ENCODE data around the gene MRPS7. TPM values are rescaled to one million over a fixed set of nuclear protein-coding genes. Genes with fewer than 3 reads are reported as not detected.

MRPS7 gene
- polyA plus RNA-seq, 1 donor from 2014 or later, result 63.3 TPM

GRCh38 chr17:75239778-75240393, 21.8 kb upstream of the MRPS7 start:
- Histone ChIP-seq H3K9me2 (ENCODE audit: insufficient read depth, low read length) (no peaks in the 10 kb centered on the region), H3K4me3 (ENCODE audit: low read length) (no peak overlapping the region), H3K36me3 (ENCODE audit: insufficient read depth, low read length) (no peaks in the 10 kb centered on the region), H3K27me3 (ENCODE audit: insufficient read depth, low read depth, low read length) (no peaks in the 10 kb centered on the region), H3K79me2 (replicated peaks; ENCODE audit: insufficient read depth, low read length) (no peaks in the 10 kb centered on the region), H3K4me2 (ENCODE audit: low read length) (no peak overlapping the region), H4K20me1 (ENCODE audit: insufficient read depth) (no peaks in the 10 kb centered on the region), H3K27ac (ENCODE audit: low read length) (no peak overlapping the region), H3K9me3 (ENCODE audit: low read length) (no peaks in the 10 kb centered on the region), H2AFZ (ENCODE audit: low read depth, low read length) (no peak overlapping the region), H3F3A (ENCODE audit: insufficient read depth, low read length, poor library complexity, severe bottlenecking) (no peaks in the 10 kb centered on the region), H3K9ac (ENCODE audit: low read length) (no peak overlapping the region)
- TF ChIP-seq EP300 (conservative IDR thresholded peaks at IDR 0.05; ENCODE audit: poor library complexity, severe bottlenecking) (no peak), EZH2 (IDR thresholded peaks at IDR 0.05; ENCODE audit: borderline replicate concordance, insufficient read depth, low read length, poor library complexity, severe bottlenecking) (no peak)

DNA sequence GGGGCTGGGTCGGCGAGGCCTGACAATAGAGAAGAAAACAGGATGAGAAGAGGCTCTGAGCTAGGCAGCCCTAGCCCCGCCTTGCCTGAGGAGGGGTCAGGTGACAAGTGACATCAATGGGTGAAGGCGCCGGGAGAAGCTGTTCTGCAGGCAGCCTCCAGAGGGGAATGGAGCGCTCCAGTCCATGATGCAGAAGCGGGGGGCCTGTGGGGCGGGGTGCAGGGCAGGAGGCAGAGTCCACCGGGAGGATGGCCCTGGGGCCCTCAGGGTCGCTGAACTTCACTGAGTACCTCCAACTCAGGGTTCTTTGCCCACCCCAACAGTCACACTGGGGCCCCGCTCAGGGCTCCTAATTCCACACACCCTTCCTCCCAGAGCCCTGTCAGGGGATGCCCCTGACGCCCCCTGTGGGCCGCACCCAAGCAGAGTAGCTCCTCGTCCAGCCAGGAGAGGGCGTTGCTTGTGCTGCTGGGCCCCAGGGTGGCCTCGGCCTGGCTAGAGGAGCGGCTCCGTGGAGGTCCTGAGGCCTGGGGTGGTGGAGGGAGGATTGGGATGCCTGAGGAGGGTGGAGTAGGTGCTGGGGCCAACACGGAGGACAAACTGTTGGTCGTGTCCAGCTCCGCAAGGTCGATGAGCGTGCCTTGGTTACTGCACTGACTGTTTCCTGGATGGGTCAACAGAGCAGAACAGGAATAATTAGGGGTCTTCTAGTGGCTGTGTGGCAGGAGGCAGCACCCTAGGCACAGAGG, 21.1 kb upstream of the MRPS7 start:
- no peaks in the 10 kb centered on the region for H3K79me2 ChIP-seq (replicated peaks; ENCODE audit: insufficient read depth, low read length)
- no peak overlapping the region for H3K9ac ChIP-seq (ENCODE audit: low read length)
- H3K27me3 ChIP-seq (ENCODE audit: insufficient read depth, low read depth, low read length), result no peaks in the 10 kb centered on the region
- TF ChIP-seq RAD21 (conservative IDR thresholded peaks at IDR 0.05) (no peak), TAF1 (IDR thresholded peaks at IDR 0.05; ENCODE audit: low read depth) (no peak), SMC3 (conservative IDR thresholded peaks at IDR 0.05; ENCODE audit: poor library complexity) (peak; percentile 39), EP300 (conservative IDR thresholded peaks at IDR 0.05; ENCODE audit: poor library complexity, severe bottlenecking) (no peak), CTCF (IDR thresholded peaks at IDR 0.05; ENCODE audit: poor library complexity, severe bottlenecking) (peak; percentile 57), POLR2AphosphoS5 (IDR thresholded peaks at IDR 0.05) (no peak), EZH2 (IDR thresholded peaks at IDR 0.05; ENCODE audit: borderline replicate concordance, insufficient read depth, low read length, poor library complexity, severe bottlenecking) (no peak), MXI1 (conservative IDR thresholded peaks at IDR 0.05; ENCODE audit: poor library complexity, severe bottlenecking) (no peak)
- TF ChIP-seq, protein P1, sequence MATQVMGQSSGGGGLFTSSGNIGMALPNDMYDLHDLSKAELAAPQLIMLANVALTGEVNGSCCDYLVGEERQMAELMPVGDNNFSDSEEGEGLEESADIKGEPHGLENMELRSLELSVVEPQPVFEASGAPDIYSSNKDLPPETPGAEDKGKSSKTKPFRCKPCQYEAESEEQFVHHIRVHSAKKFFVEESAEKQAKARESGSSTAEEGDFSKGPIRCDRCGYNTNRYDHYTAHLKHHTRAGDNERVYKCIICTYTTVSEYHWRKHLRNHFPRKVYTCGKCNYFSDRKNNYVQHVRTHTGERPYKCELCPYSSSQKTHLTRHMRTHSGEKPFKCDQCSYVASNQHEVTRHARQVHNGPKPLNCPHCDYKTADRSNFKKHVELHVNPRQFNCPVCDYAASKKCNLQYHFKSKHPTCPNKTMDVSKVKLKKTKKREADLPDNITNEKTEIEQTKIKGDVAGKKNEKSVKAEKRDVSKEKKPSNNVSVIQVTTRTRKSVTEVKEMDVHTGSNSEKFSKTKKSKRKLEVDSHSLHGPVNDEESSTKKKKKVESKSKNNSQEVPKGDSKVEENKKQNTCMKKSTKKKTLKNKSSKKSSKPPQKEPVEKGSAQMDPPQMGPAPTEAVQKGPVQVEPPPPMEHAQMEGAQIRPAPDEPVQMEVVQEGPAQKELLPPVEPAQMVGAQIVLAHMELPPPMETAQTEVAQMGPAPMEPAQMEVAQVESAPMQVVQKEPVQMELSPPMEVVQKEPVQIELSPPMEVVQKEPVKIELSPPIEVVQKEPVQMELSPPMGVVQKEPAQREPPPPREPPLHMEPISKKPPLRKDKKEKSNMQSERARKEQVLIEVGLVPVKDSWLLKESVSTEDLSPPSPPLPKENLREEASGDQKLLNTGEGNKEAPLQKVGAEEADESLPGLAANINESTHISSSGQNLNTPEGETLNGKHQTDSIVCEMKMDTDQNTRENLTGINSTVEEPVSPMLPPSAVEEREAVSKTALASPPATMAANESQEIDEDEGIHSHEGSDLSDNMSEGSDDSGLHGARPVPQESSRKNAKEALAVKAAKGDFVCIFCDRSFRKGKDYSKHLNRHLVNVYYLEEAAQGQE (IDR thresholded peaks at IDR 0.05; ENCODE audit: borderline replicate concordance), result no peak
- no peak overlapping the region for H2AFZ ChIP-seq (ENCODE audit: low read depth, low read length)
- no peak overlapping the region for H3K4me3 ChIP-seq (ENCODE audit: low read length)
- H3K36me3 ChIP-seq (ENCODE audit: insufficient read depth, low read length), result no peaks in the 10 kb centered on the region
- no peaks in the 10 kb centered on the region for H3F3A ChIP-seq (ENCODE audit: insufficient read depth, low read length, poor library complexity, severe bottlenecking)
- no peak overlapping the region for H3K4me2 ChIP-seq (ENCODE audit: low read length)
- H3K27ac ChIP-seq (ENCODE audit: low read length), result no peak overlapping the region
- no peaks in the 10 kb centered on the region for H3K9me3 ChIP-seq (ENCODE audit: low read length)
- no peaks in the 10 kb centered on the region for H4K20me1 ChIP-seq (ENCODE audit: insufficient read depth)
- no peaks in the 10 kb centered on the region for H3K9me2 ChIP-seq (ENCODE audit: insufficient read depth, low read length)
